22Rv1 (cell line): Measurements from ENCODE around the gene IFT122.

Experiments used
- ZFX ChIP-seq: fragments of 450-650 bp; IDR thresholded peaks from 2 replicates; pipeline ENCODE4 v1.6.1; 2017; ENCODE audit warnings: antibody characterized with exemption, borderline replicate concordance
- TF ChIP-seq, protein P1 (sequence below): fragments of 450-650 bp; IDR thresholded peaks from 2 replicates; pipeline ENCODE4 v1.5.1; 2017; ENCODE audit warnings: mild to moderate bottlenecking

DNA sequence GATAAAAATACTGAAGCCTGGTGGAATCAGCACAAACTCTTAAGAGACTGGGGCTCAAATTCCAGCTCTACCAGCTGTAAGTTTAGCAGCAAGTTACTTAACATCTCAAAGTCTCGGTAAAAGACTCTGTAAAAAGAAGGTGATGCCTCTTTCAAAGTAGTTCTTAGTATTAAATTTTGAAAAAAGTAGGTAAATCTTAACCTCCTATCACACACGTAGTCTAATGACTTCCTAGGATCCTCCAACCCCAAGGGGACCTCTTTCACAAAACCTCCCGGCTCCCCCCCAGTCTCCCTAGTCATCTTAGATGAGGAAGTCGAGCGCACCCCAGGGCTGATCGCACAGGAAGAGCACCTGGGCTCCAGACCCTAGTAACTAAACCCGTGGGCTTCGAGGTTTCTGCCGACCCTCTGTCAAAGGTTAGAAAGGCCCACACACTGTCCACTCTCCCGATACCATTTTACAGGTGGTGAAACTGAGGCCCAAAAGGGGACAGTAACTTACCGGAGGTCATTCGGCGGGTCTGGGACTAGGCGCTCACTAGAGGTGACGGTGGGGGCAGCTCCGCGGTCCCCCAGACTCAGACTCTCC lies 703 bp upstream of the IFT122 start:
- TF ChIP-seq, protein P1, sequence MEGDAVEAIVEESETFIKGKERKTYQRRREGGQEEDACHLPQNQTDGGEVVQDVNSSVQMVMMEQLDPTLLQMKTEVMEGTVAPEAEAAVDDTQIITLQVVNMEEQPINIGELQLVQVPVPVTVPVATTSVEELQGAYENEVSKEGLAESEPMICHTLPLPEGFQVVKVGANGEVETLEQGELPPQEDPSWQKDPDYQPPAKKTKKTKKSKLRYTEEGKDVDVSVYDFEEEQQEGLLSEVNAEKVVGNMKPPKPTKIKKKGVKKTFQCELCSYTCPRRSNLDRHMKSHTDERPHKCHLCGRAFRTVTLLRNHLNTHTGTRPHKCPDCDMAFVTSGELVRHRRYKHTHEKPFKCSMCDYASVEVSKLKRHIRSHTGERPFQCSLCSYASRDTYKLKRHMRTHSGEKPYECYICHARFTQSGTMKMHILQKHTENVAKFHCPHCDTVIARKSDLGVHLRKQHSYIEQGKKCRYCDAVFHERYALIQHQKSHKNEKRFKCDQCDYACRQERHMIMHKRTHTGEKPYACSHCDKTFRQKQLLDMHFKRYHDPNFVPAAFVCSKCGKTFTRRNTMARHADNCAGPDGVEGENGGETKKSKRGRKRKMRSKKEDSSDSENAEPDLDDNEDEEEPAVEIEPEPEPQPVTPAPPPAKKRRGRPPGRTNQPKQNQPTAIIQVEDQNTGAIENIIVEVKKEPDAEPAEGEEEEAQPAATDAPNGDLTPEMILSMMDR = no peak
- TF ChIP-seq ZFX = no peak
